ENCODE measurements around the gene HIP1R. TPM values are rescaled to one million over a fixed set of nuclear protein-coding genes. Genes with fewer than 3 reads are reported as not detected.

HIP1R gene
- total and polyA plus RNA-seq, 10 of the 15 experiments (the other 5 are each of a cell fraction or from before 2014, with no cell fraction given): 0.18 to 27.7 (median 11.7) TPM

DNA sequence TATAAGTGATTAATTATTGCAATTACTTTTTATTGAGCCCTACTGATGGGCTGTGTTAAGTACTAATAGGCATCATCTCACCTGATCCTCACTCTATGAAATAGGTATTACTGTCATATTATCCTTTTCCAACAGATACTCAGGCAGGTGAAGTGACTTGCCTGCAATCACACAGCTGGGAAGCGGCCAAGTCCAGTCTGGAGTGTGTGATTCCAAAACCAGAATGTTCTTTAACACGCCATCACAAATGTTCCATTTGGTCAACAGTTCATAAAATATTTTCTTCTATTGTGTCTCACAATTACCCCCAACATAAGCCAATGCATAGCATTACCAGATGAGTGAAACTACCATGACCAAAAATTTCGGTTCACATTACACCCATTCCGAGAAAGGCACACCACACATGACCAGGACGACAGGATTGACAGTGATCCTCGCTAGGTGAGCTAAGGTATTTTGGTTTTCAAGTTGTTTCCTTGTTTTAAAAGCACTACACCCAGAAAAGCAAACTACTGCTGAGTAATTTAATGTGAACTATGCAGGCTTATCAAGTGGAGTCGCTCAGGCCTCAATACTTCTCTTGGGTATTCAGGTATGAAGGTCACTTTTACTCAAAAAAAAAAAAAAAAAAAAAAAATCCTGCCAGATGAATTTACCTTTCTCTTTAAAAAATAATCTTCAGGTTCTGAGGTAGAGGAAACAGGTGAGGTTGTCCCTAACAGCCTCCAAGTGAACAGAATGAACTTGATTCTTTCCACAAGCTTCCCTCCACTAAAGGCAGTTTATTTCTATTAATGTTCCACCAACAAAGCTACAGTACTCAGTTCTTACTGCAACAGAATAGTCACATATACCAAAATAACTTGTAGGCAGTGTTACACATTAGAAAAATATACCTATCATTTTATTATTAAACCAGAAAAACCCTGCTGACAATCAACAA lies 58.2 kb downstream of the HIP1R start (continued):
- TF ChIP-seq HDAC2 (IDR thresholded peaks at IDR 0.05): no peak
- TF ChIP-seq, protein P1, sequence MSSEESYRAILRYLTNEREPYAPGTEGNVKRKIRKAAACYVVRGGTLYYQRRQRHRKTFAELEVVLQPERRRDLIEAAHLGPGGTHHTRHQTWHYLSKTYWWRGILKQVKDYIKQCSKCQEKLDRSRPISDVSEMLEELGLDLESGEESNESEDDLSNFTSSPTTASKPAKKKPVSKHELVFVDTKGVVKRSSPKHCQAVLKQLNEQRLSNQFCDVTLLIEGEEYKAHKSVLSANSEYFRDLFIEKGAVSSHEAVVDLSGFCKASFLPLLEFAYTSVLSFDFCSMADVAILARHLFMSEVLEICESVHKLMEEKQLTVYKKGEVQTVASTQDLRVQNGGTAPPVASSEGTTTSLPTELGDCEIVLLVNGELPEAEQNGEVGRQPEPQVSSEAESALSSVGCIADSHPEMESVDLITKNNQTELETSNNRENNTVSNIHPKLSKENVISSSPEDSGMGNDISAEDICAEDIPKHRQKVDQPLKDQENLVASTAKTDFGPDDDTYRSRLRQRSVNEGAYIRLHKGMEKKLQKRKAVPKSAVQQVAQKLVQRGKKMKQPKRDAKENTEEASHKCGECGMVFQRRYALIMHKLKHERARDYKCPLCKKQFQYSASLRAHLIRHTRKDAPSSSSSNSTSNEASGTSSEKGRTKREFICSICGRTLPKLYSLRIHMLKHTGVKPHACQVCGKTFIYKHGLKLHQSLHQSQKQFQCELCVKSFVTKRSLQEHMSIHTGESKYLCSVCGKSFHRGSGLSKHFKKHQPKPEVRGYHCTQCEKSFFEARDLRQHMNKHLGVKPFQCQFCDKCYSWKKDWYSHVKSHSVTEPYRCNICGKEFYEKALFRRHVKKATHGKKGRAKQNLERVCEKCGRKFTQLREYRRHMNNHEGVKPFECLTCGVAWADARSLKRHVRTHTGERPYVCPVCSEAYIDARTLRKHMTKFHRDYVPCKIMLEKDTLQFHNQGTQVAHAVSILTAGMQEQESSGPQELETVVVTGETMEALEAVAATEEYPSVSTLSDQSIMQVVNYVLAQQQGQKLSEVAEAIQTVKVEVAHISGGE (CRISPR knock-in tag; IDR thresholded peaks at IDR 0.05): no peak
- TF ChIP-seq ZNF622 (IDR thresholded peaks at IDR 0.05): no peak
- no peak for TF ChIP-seq TCF3 (IDR thresholded peaks at IDR 0.05; ENCODE audit: borderline replicate concordance, insufficient read depth, low read depth, low read length)
- TF ChIP-seq IKZF1 (conservative IDR thresholded peaks at IDR 0.05): no peak; the same call in 1 of the 2 replicates
- no peak for TF ChIP-seq MTA2 (IDR thresholded peaks at IDR 0.05; ENCODE audit: low read depth)
- TF ChIP-seq BACH1 (IDR thresholded peaks at IDR 0.05; ENCODE audit: borderline replicate concordance): no peak
- no peak for TF ChIP-seq WRNIP1 (IDR thresholded peaks at IDR 0.05; ENCODE audit: borderline replicate concordance, low read depth, low read length)
- no peak for TF ChIP-seq CHD2 (IDR thresholded peaks at IDR 0.05; ENCODE audit: borderline replicate concordance, low read depth, low read length)
- TF ChIP-seq, protein P2, sequence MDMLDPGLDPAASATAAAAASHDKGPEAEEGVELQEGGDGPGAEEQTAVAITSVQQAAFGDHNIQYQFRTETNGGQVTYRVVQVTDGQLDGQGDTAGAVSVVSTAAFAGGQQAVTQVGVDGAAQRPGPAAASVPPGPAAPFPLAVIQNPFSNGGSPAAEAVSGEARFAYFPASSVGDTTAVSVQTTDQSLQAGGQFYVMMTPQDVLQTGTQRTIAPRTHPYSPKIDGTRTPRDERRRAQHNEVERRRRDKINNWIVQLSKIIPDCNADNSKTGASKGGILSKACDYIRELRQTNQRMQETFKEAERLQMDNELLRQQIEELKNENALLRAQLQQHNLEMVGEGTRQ (IDR thresholded peaks at IDR 0.05; ENCODE audit: borderline replicate concordance, low read depth, low read length): no peak
- TF ChIP-seq SKIL (IDR thresholded peaks at IDR 0.05; ENCODE audit: low read depth, poor library complexity, severe bottlenecking): no peak
- no peak for TF ChIP-seq DPF2 (IDR thresholded peaks at IDR 0.05)
- TF ChIP-seq, protein P3, sequence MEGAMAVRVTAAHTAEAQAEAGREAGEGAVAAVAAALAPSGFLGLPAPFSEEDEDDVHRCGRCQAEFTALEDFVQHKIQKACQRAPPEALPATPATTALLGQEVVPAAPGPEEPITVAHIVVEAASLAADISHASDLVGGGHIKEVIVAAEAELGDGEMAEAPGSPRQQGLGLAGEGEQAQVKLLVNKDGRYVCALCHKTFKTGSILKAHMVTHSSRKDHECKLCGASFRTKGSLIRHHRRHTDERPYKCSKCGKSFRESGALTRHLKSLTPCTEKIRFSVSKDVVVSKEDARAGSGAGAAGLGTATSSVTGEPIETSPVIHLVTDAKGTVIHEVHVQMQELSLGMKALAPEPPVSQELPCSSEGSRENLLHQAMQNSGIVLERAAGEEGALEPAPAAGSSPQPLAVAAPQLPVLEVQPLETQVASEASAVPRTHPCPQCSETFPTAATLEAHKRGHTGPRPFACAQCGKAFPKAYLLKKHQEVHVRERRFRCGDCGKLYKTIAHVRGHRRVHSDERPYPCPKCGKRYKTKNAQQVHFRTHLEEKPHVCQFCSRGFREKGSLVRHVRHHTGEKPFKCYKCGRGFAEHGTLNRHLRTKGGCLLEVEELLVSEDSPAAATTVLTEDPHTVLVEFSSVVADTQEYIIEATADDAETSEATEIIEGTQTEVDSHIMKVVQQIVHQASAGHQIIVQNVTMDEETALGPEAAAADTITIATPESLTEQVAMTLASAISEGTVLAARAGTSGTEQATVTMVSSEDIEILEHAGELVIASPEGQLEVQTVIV (IDR thresholded peaks at IDR 0.05; ENCODE audit: borderline replicate concordance, partially characterized antibody): no peak
- TF ChIP-seq FOXM1 (IDR thresholded peaks at IDR 0.05; ENCODE audit: low read depth, low read length): peak; percentile 23; the same call in 1 of the 2 replicates

Data from GM12878 (cell line).